Measurements from ENCODE around the gene C22orf39.

C22orf39 gene

GRCh38 chr22:19476023-19476422 is 28.5 kb upstream of the C22orf39 start:
- DNase-seq (ENCODE audit: low read depth), result no peak
- no peak for TF ChIP-seq CTCF (IDR thresholded peaks at IDR 0.05; ENCODE audit: control insufficient read depth, insufficient read depth, low read depth, low read length, missing control alignments)
- H3K4me3 ChIP-seq (ENCODE audit: control insufficient read depth, low read depth, low read length), result no peak overlapping the region

- no peak overlapping the region for H3K4me3 ChIP-seq (ENCODE audit: control insufficient read depth, low read depth, low read length)
- DNase-seq (ENCODE audit: low read depth), result no peak
- peak; percentile 1 for TF ChIP-seq CTCF (IDR thresholded peaks at IDR 0.05; ENCODE audit: control insufficient read depth, insufficient read depth, low read depth, low read length, missing control alignments)
Observed at GRCh38 chr22:19473578-19473977, 26.1 kb upstream of the C22orf39 start.

GRCh38 chr22:19472233-19472632 is 24.7 kb upstream of the C22orf39 start:
- TF ChIP-seq CTCF (IDR thresholded peaks at IDR 0.05; ENCODE audit: control insufficient read depth, insufficient read depth, low read depth, low read length, missing control alignments), result no peak
- DNase-seq (ENCODE audit: low read depth), result no peak
- no peak overlapping the region for H3K4me3 ChIP-seq (ENCODE audit: control insufficient read depth, low read depth, low read length)

- TF ChIP-seq CTCF (IDR thresholded peaks at IDR 0.05; ENCODE audit: control insufficient read depth, insufficient read depth, low read depth, low read length, missing control alignments), result no peak
- no peak for DNase-seq (ENCODE audit: low read depth)
- H3K4me3 ChIP-seq (ENCODE audit: control insufficient read depth, low read depth, low read length), result no peak overlapping the region
Observed at GRCh38 chr22:19471572-19471971, 24.1 kb upstream of the C22orf39 start.

GRCh38 chr22:19470010-19470409 is 22.5 kb upstream of the C22orf39 start:
- TF ChIP-seq CTCF (IDR thresholded peaks at IDR 0.05; ENCODE audit: control insufficient read depth, insufficient read depth, low read depth, low read length, missing control alignments), result no peak
- H3K4me3 ChIP-seq (ENCODE audit: control insufficient read depth, low read depth, low read length), result no peak overlapping the region
- DNase-seq (ENCODE audit: low read depth), result no peak

GRCh38 chr22:19469421-19469820 is 21.9 kb upstream of the C22orf39 start:
- DNase-seq (ENCODE audit: low read depth), result no peak
- no peak overlapping the region for H3K4me3 ChIP-seq (ENCODE audit: control insufficient read depth, low read depth, low read length)
- no peak for TF ChIP-seq CTCF (IDR thresholded peaks at IDR 0.05; ENCODE audit: control insufficient read depth, insufficient read depth, low read depth, low read length, missing control alignments)

- TF ChIP-seq CTCF (IDR thresholded peaks at IDR 0.05; ENCODE audit: control insufficient read depth, insufficient read depth, low read depth, low read length, missing control alignments), result no peak
- DNase-seq (ENCODE audit: low read depth), result no peak
- no peak overlapping the region for H3K4me3 ChIP-seq (ENCODE audit: control insufficient read depth, low read depth, low read length)
Observed at GRCh38 chr22:19467912-19468311, 20.4 kb upstream of the C22orf39 start.
